Stimulated activated naive CD4-positive, alpha-beta T cell (primary cell): ENCODE results near the gene FRMPD2.
"Not testable (repeated sequence)": the region's sequence is repeated elsewhere in the genome, so short reads cannot be mapped to it uniquely, and the experiment has no call there.

ENCODE experiments used
- DNase-seq, 6 experiments: peaks; one replicate each; lab custom pipeline; 2025; lab: John Stamatoyannopoulos, UW

The FRMPD2 gene

GRCh38 chr10:48199580-48200377, 74.7 kb downstream of the FRMPD2 start:
- DNase-seq, result no peak

GRCh38 chr10:48197236-48197899, 77.1 kb downstream of the FRMPD2 start:
- no peak for DNase-seq

DNA sequence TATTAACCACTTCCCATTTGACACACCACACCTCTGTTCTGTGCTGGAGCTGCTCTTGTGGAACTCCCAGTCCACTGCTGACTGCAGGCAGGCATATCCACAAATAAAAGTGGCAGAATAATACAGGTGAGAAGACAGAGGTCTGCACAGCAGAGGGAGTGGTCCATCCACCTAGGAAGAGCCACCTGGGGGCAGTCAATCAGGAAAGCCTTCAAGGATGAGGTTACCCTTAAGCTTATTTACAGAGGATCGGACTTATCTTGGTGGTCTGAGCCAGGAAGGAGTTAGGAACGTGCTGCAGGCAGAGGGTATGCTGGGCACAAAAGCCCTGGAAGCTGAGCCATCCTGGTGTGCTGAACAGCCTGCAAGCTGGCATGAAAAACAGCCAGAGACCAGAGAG, 78.7 kb downstream of the FRMPD2 start:
- DNase-seq, result no peak

DNA sequence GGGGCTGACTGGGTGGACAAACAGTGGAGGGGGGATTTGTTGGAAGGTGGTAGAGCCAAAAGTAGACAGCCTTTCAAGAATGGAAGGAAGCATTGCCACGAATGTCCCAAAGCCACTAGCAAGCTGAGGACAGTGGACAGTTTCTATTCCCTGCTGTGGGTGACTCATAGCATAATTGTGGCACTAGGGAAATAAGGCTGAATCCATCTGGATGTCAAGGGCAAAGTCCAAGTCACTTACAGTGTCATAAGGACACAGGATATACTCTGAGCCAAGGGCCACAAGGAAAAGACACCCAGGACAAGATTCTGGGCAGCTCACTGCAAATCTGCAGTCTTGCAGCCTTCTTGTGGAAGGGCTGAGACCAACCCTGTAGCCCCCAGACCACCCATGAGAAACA, 79.7 kb downstream of the FRMPD2 start:
- no peak for DNase-seq

GRCh38 chr10:48193556-48193955, 80.9 kb downstream of the FRMPD2 start:
- DNase-seq, result no peak

- DNase-seq, result no peak
Measured at GRCh38 chr10:48192881-48193450, 81.5 kb downstream of the FRMPD2 start.

DNA sequence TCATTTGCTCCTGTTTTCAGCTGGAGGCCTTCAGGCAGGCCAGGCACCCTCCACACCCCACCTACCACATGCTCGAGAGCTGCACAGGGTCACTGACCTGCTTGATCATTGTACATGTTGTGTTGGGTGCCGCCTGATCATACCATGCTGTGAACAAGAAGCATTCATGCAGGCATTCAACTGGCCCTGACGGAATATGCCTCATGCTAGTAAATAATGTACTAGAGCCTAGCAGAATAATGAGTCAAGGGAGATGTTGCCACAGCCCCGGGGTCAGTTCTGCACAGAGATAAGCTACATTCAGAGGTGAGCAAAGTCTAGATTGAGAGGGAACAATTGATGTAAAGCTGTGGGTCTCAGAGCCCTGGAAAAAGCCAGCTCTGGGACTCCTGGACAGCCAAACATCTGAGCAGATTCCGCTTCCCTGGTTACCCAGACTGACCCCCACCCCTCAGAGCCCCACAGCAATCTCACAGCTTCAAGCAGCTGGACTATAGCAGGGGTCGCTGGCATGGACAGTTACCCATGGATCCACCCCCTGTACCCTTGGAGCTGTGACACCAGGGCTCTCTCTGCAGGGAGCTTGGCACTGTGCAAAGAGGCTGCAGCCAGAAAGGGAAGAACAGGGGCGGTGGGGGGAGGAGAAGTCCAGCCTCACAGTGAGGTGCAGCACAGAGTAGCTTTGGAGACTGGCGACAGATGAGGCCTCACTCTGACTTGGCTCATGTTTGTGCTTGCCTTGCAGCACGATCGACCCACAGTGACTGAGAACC, 86.6 kb downstream of the FRMPD2 start:
- DNase-seq, result no peak

GRCh38 chr10:48187126-48187525, 87.4 kb downstream of the FRMPD2 start:
- DNase-seq, result no peak

- DNase-seq, result not testable (repeated sequence)
Measured at GRCh38 chr10:48186264-48186804, 88.2 kb downstream of the FRMPD2 start.

GRCh38 chr10:48184224-48184623, 90.3 kb downstream of the FRMPD2 start:
- no peak for DNase-seq

GRCh38 chr10:48172715-48173114, 101.8 kb downstream of the FRMPD2 start:
- DNase-seq, result not testable (repeated sequence)

- DNase-seq, result not testable (repeated sequence)
Measured at GRCh38 chr10:48160670-48161069, 113.8 kb downstream of the FRMPD2 start.

DNA sequence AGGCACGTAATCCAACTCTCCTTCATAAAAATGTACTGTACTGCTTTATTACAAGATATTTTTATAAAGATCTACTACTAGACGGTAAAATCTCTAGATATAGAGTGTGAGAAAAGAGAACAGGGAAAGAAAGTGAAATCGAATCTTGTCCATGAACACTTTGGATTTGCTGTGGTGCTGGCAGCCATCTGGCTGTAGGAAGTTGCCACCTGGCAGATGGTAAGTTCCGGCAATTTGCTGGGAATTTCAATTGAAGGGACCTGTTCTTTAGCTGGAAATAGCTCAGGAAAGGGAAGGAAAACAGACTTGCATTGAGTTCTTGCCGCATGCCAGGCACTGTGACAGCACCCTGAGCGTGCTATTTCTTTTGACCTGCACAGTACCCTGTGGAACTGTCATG, 114.3 kb downstream of the FRMPD2 start:
- DNase-seq, result not testable (repeated sequence)

GRCh38 chr10:48154211-48155140, 120.0 kb downstream of the FRMPD2 start:
- DNase-seq, result not testable (repeated sequence)

DNA sequence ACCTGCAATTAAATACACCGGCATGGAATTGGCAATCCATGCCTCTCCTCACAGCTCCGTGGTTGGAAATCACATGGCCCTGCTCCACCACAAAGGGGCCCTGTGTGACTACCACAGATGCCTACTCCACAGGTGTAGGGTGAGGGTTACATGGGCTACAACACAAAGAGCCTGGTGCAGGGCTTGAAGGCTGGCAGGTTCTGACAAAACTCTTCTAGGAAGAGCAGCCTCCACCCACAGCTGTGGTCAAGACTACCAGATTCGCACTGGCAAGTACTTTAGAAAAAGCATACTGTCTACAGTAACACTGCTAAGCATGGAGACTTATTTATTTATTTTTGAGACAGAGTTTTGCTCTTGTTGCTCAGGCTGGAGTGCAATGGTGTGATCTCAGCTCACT, 126.9 kb downstream of the FRMPD2 start:
- DNase-seq, result not testable (repeated sequence)

- DNase-seq, result not testable (repeated sequence)
Measured at GRCh38 chr10:48143721-48144642, 130.5 kb downstream of the FRMPD2 start.

- DNase-seq, result not testable (repeated sequence)
Measured at GRCh38 chr10:48140949-48141348, 133.5 kb downstream of the FRMPD2 start.

DNA sequence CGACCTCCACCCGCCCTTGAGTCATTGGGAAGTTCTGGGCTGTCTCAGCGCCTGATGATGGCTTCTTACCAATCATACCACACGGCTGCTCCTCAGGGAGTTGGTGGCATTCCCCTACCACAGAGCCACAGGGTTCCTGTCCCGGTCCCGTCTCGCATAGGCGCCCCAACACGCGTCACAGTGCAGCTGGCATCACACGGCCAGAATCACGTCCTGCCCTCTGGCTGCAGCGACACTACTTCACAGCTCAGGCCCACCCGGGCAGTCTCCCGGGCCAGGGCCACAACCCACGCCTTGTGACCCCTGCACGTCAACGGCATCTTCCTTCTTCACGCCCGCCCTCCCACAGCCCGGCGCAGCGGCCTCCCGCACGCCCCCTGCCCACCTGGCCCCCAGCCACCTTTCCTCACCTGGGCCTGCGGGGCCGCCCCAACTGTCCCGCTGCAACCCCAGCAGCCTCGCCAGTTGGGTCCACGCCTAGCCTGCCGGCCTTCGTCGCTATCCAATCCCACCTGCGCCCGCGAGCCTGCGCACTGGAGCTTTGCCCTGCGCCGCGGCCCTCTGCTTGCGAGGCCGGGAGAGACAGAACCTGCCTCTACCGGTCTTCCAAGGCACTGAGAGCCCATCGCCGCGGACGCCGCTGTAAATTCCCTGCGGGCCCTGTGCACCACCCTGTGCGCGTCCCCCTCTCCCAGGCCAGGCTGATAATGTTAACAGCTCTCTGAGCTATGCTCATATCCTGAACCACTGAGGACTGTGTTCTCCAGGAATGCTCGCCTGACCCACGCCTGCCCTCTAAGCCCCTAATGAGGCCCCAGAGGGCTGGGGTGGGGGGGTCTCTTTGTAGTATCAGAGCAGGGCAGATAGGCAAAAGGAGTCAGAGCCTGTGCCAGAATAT, 134.3 kb downstream of the FRMPD2 start:
- not testable (repeated sequence) for DNase-seq

DNA sequence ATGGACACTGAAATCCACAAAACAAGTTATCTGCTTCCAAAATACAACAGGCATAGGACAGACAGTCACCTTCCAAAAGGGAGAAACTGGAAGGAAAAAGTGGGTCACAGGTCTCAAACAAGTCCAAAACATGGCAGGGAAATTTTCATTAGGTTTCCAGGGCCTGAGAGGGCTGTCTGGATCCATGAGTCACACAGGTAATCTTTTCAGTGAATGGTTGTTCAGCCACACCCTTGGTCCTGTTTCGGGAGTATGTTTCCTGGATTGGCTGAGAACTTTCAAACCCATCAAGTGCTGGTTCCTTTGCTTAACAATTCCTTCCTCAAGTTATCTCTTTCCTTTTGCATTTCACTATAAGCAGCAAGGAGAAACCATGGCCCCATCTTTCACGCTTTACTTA, 145.5 kb downstream of the FRMPD2 start:
- not testable (repeated sequence) for DNase-seq
